K562 (cell line): ENCODE measurements around the gene TAS2R40. TPM values are rescaled to one million over a fixed set of nuclear protein-coding genes. Genes with fewer than 3 reads are reported as not detected.
A peak's percentile ranks its signal among the peaks of the same experiment; 100 is the strongest.

Source experiments
- ATAC-seq: fragments of 200-7000 bp; cut with Tn5 transposase; 3 replicates; pipeline ENCODE4 v1.9.1; 2020; ENCODE audit warnings: moderate library complexity
- BruUV-seq: library from RNA; stranded (reverse); fragments of 400-500 nt; replicated peaks from 2 replicates; lab custom pipeline; 2021; lab: Mats Ljungman, UMichigan
- CTCF ChIA-PET: fragments of 300-600 bp; formaldehyde crosslinking; extraction: SDS; loops from one replicate; lab custom pipeline; 2021; ENCODE audit warnings: low intra/inter-chr PET ratio; lab: Yijun Ruan, JAX
- POLR2A ChIA-PET: fragments of 300-600, 350-650 bp; sonication (Branson Sonifier 250); formaldehyde crosslinking; extraction: SDS; loops from one replicate; lab custom pipeline; 2021; ENCODE audit warnings: antibody characterized with exemption, inconsistent platforms; lab: Yijun Ruan, JAX
- DNase-seq, 4 experiments: peaks; one replicate each; pipeline versions ENCODE4 v3.0.0 to v3.0.0-alpha.2; 2011 to 2018; ENCODE audit warnings: low spot score in 3 of 4, mixed read lengths in 3 of 4; ENCODE audit errors: extremely low read depth in 1 of 4
- FAIRE-seq: peaks from 2 replicates; lab custom pipeline; 2011; peaks lifted over from hg19 to GRCh38; lab: Jason Lieb, UNC
- H2AFZ ChIP-seq: 2 replicates; pipeline ENCODE4 v1.6.0; 2011; ENCODE audit warnings: low read depth, low read length, control low read depth, inconsistent platforms
- H3K27ac ChIP-seq: fragments of 200-600 bp; 3 replicates; pipeline ENCODE4 v1.8.0; 2011; ENCODE audit warnings: low read depth, mild to moderate bottlenecking, control low read depth, inconsistent platforms, low read length, moderate library complexity, mixed read lengths; ENCODE audit errors: extremely low read depth
- H3K27me3 ChIP-seq, 2 experiments: fragments of 300-600 bp in 1 of 2; 2 replicates in 1 of 2; 3 replicates in 1 of 2; pipeline versions ENCODE4 v1.6.0 to v1.8.0; 2011; ENCODE audit warnings: inconsistent platforms in 2 of 2, low read length in 2 of 2, mild to moderate bottlenecking in 1 of 2, mixed read lengths in 1 of 2, moderate library complexity in 1 of 2; ENCODE audit not compliant: control insufficient read depth in 2 of 2, insufficient read depth in 2 of 2
- H3K36me3 ChIP-seq: fragments of 300-600 bp; 3 replicates; pipeline ENCODE4 v1.8.0; 2011; ENCODE audit warnings: mild to moderate bottlenecking, low read length, inconsistent platforms; ENCODE audit not compliant: control insufficient read depth, insufficient read depth
- H3K4me1 ChIP-seq, 2 experiments: fragments of 200-600 bp in 1 of 2; replicated peaks in 1 of 2; 2 replicates in 1 of 2; 3 replicates in 1 of 2; pipeline versions ENCODE4 v1.5.1 to v1.8.0; 2011; ENCODE audit warnings: inconsistent platforms in 2 of 2, low read length in 2 of 2, mild to moderate bottlenecking in 1 of 2, mixed read lengths in 1 of 2, moderate library complexity in 1 of 2; ENCODE audit not compliant: control insufficient read depth in 2 of 2, insufficient read depth in 2 of 2
- H3K4me2 ChIP-seq: 2 replicates; pipeline ENCODE4 v1.6.1; 2011; ENCODE audit warnings: low read length, control low read depth, inconsistent platforms, mixed read lengths; ENCODE audit not compliant: insufficient read depth
- H3K4me3 ChIP-seq: fragments of 200-600 bp; sonication (generic), shearing (Covaris generic); 2 replicates; pipeline ENCODE4 v1.5.1; 2016; ENCODE audit warnings: control low read depth, inconsistent platforms
- H3K79me2 ChIP-seq: fragments of 200-600 bp; 3 replicates; pipeline ENCODE4 v1.8.0; 2011; ENCODE audit warnings: low read length, inconsistent platforms; ENCODE audit not compliant: control insufficient read depth, insufficient read depth
- H3K9ac ChIP-seq, 2 experiments: 2 replicates each; pipeline versions ENCODE4 v1.6.0 to v1.6.1; 2011; ENCODE audit warnings: low read depth in 2 of 2, low read length in 2 of 2, control low read depth in 1 of 2, inconsistent platforms in 1 of 2, mild to moderate bottlenecking in 1 of 2, mixed read lengths in 1 of 2; ENCODE audit not compliant: insufficient read depth in 1 of 2
- H3K9me1 ChIP-seq: one replicate; pipeline ENCODE4 v1.6.0; 2011; ENCODE audit warnings: inconsistent platforms, mild to moderate bottlenecking, low read length, moderate library complexity; ENCODE audit not compliant: control insufficient read depth, insufficient read depth
- H3K9me3 ChIP-seq: replicated peaks from 2 replicates; pipeline ENCODE4 v1.5.1; 2011; ENCODE audit warnings: low read depth, low read length, inconsistent platforms; ENCODE audit not compliant: control insufficient read depth, insufficient read depth
- H4K20me1 ChIP-seq: replicated peaks from 2 replicates; pipeline ENCODE4 v1.6.1; 2011; ENCODE audit warnings: low read length, inconsistent platforms, mixed read lengths; ENCODE audit not compliant: control insufficient read depth, insufficient read depth
- ATF1 ChIP-seq, 2 experiments: fragments of 450-650 bp in 1 of 2; IDR thresholded peaks; 2 replicates each; pipeline ENCODE4 v1.6.1; 2016; ENCODE audit warnings: missing compliant biosample characterization in 1 of 2, missing genetic modification characterization in 1 of 2
- CBX5 ChIP-seq: IDR thresholded peaks from 2 replicates; pipeline ENCODE4 v1.6.1; 2014; ENCODE audit warnings: low read depth, borderline replicate concordance
- CREM ChIP-seq: IDR thresholded peaks from 2 replicates; pipeline ENCODE4 v1.6.1; 2014; ENCODE audit warnings: antibody characterized with exemption, low read depth
- ETV6 ChIP-seq, 3 experiments: fragments of 150-350 bp in 1 of 3; sonication (generic) in 1 of 3; formaldehyde crosslinking in 1 of 3; IDR thresholded peaks; 2 replicates each; pipeline versions ENCODE4 v1.6.1 to v1.8.0; 2014 to 2022; ENCODE audit warnings: borderline replicate concordance in 2 of 3, low read depth in 2 of 3, antibody characterized with exemption in 1 of 3, low read length in 1 of 3, mild to moderate bottlenecking in 1 of 3, missing genetic modification reagents in 1 of 3
- HOXB6 ChIP-seq: fragments of 250-450 bp; sonication (Bioruptor Pico); IDR thresholded peaks from 2 replicates; pipeline ENCODE4 v1.5.1; 2022; ENCODE audit warnings: mild to moderate bottlenecking, borderline replicate concordance
- JUNB ChIP-seq: fragments of 450-650 bp; formaldehyde crosslinking; conservative IDR thresholded peaks from 2 replicates; pipeline ENCODE4 v1.4.0; 2020; ENCODE audit warnings: mild to moderate bottlenecking
- KAT8 ChIP-seq: fragments of 450-650 bp; IDR thresholded peaks from 2 replicates; pipeline ENCODE4 v1.6.1; 2016; ENCODE audit warnings: low read depth, mild to moderate bottlenecking
- PHF8 ChIP-seq: fragments of 200-600 bp; sonication (generic); IDR thresholded peaks from 2 replicates; pipeline ENCODE4 v1.6.1; 2012; ENCODE audit warnings: mixed run types, mild to moderate bottlenecking, inconsistent platforms, low read length, moderate library complexity, borderline replicate concordance
- RNF219 ChIP-seq: fragments of 250-450 bp; sonication (Bioruptor Pico); IDR thresholded peaks from 2 replicates; pipeline ENCODE4 v1.5.0; 2022; ENCODE audit warnings: mild to moderate bottlenecking
- SRF ChIP-seq, 2 experiments: fragments of 250-450, 450-650 bp in 1 of 2; sonication (Bioruptor Pico) in 1 of 2; sonication (generic) in 1 of 2; formaldehyde crosslinking; IDR thresholded peaks; 2 replicates each; pipeline versions ENCODE4 v1.5.0 to v1.5.1; 2020 to 2022; ENCODE audit warnings: mild to moderate bottlenecking in 1 of 2, missing genetic modification reagents in 1 of 2
- THAP12 ChIP-seq: fragments of 250-450 bp; sonication (Bioruptor Pico); IDR thresholded peaks from 2 replicates; pipeline ENCODE4 v1.9.0; 2021; ENCODE audit warnings: mild to moderate bottlenecking, inconsistent platforms
- ZNF165 ChIP-seq: fragments of 250-450 bp; sonication (Bioruptor Pico); IDR thresholded peaks from 2 replicates; pipeline ENCODE4 v1.4.0; 2020; ENCODE audit warnings: borderline replicate concordance
- ZNF644 ChIP-seq: fragments of 200-800 bp; sonication (Bioruptor generic); IDR thresholded peaks from 2 replicates; pipeline ENCODE4 v1.6.1; 2016; ENCODE audit warnings: low read depth, missing genetic modification characterization, missing compliant biosample characterization
- WGBS: fragments of 100-300 bp; shearing (Covaris generic); methylation state at CpG from one replicate; pipeline ENCODE4 v1.1.6; 2016; ENCODE audit warnings: low coverage, mixed read lengths; ENCODE audit not compliant: insufficient coverage; ENCODE audit errors: missing lambda C conversion rate; 5-methylcytosine and 5-hydroxymethylcytosine counted together
- in situ Hi-C: fragments of 300-500 bp; cut with MboI; formaldehyde crosslinking; loops from 4 replicates; pipeline ENCODE4 v1.15.0; 2018; ENCODE audit warnings: inconsistent platforms, mixed read lengths
- intact Hi-C: fragments of 100-400 bp; cut with micrococcal nuclease; formaldehyde crosslinking; loops from 2 replicates; pipeline ENCODE4 v1.14.2; 2022
- polyA plus RNA-seq, 8 experiments: library from polyadenylated mRNA; depleted of rRNA in 4 of 8; stranded (reverse) in 5 of 8; unstranded in 3 of 8; fragments of >200 nt; fragmentation: Nextera tagmentation in 2 of 8; fragmentation: Illumina TruSeq in 1 of 8; extraction: Ambion mirVana in 2 of 8; extraction: Trizol in 1 of 8; gene quantifications; 2 replicates each; pipeline versions ENCODE4 v1.2.1 to v1.2.3, GENCODE V29; 2011 to 2014; ENCODE audit warnings: inconsistent platforms in 1 of 8, missing spikeins in 1 of 8
- total RNA-seq, 7 experiments: library from RNA; depleted of rRNA in 6 of 7; stranded (reverse); fragments of >200 nt in 6 of 7; fragmentation: Illumina TruSeq in 2 of 7; extraction: Trizol in 2 of 7; gene quantifications; 2 replicates each; pipeline versions ENCODE4 v1.2.1 to v1.2.3, GENCODE V29; 2011 to 2021; ENCODE audit warnings: low replicate concordance in 1 of 7

Gene TAS2R40
- total and polyA plus RNA-seq, 9 of the 15 experiments (the other 6 are each of a cell fraction or from before 2014, with no cell fraction given): not detected

GRCh38 chr7:143247372-143247771, 25.5 kb downstream of the TAS2R40 start (continued):
- TF ChIP-seq KAT8 (no peak), PHF8 (0 out of 2 replicates have a peak, but pooled peaks have one; percentile 2), RNF219 (no peak), SRF (CRISPR knock-in tag; IDR thresholded peaks at IDR 0.05) (no peak)

GRCh38 chr7:143248761-143249354, 27.0 kb downstream of the TAS2R40 start:
- no peak overlapping the region for H3K4me3 ChIP-seq
- no peaks in the 10 kb centered on the region for H3K9me1 ChIP-seq
- CTCF ChIA-PET: no interaction called here
- FAIRE-seq (no peak), DNase-seq (no peak), ATAC-seq (peak; percentile 20; the same call in 1 of the 3 replicates)
- no peak overlapping the region for H3K4me2 ChIP-seq
- peaks cover 12% of the 10 kb centered on the region; the same call in 1 of the 2 replicates for H3K9me3 ChIP-seq
- POLR2A ChIA-PET: interaction anchor here (1.4 kb wide), 1 partner anchor 8 kb away, joined by 9 read pairs; no protein-coding TSS in a partner anchor
- H3K79me2 ChIP-seq: no peaks in the 10 kb centered on the region
- no peaks in the 10 kb centered on the region for H3K36me3 ChIP-seq
- in situ Hi-C loops: loop anchor here (10.0 kb wide), 1 partner anchor 56 kb away; no protein-coding TSS in a partner anchor
- H3K4me1 ChIP-seq: no peaks in the 10 kb centered on the region
- TF ChIP-seq THAP12 (CRISPR knock-in tag) (no peak), JUNB (no peak), HOXB6 (CRISPR knock-in tag) (no peak), CBX5 (no peak), CREM (no peak), ZNF644 (no peak), ZNF165 (no peak), ETV6 (IDR thresholded peaks at IDR 0.05; ENCODE audit: borderline replicate concordance in 1 of 2, low read depth in 2 of 2, low read length in 1 of 2) (no peak), ETV6 (CRISPR knock-in tag; IDR thresholded peaks at IDR 0.05; ENCODE audit: borderline replicate concordance) (no peak), ATF1 (CRISPR knock-in tag; IDR thresholded peaks at IDR 0.05) (no peak), ATF1 (tag; IDR thresholded peaks at IDR 0.05) (no peak)
- TF ChIP-seq, all 486 proteins: peak for 0
- Histone ChIP-seq H2AFZ (no peak overlapping the region), H3K27ac (no peak overlapping the region), H3K9ac (no peak overlapping the region), H4K20me1 (no peaks in the 10 kb centered on the region), H3K27me3 (no peaks in the 10 kb centered on the region; a peak in 1 of 5 replicates)
- WGBS: 46% methylated on average over 2 of the region's 2 CpGs
- intact Hi-C loops: no loop called here
- BruUV-seq: no TSS peak
